Fibroblast of lung (primary cell): Measurements from ENCODE around the gene LNX2. TPM values are rescaled to one million over a fixed set of nuclear protein-coding genes. Genes with fewer than 3 reads are reported as not detected.

Experiments
- DNase-seq, 2 donors: peaks; one replicate each; pipeline versions ENCODE4 v3.0.0 to v3.0.0-alpha.2; 2010; ENCODE audit warnings: low read depth in 2 of 2
- H2AFZ ChIP-seq: 2 replicates; pipeline ENCODE4 v1.5.1; 2012; ENCODE audit warnings: low read length, control low read depth, inconsistent platforms
- H3K27ac ChIP-seq: 2 replicates; pipeline ENCODE4 v1.5.1; 2011; ENCODE audit warnings: low read length, control low read depth; ENCODE audit not compliant: insufficient read depth
- H3K27me3 ChIP-seq: 2 replicates; pipeline ENCODE4 v1.5.1; 2011; ENCODE audit warnings: mild to moderate bottlenecking, low read length; ENCODE audit not compliant: control insufficient read depth, insufficient read depth
- H3K36me3 ChIP-seq: 2 replicates; pipeline ENCODE4 v1.5.1; 2011; ENCODE audit warnings: low read length; ENCODE audit not compliant: control insufficient read depth, insufficient read depth
- H3K4me1 ChIP-seq: 2 replicates; pipeline ENCODE4 v1.5.1; 2011; ENCODE audit warnings: low read length; ENCODE audit not compliant: control insufficient read depth, insufficient read depth; ENCODE audit errors: extremely low read depth
- H3K4me2 ChIP-seq: 2 replicates; pipeline ENCODE4 v1.5.1; 2011; ENCODE audit warnings: low read length, control low read depth; ENCODE audit not compliant: insufficient read depth; ENCODE audit errors: extremely low read depth
- H3K4me3 ChIP-seq, 4 experiments: fragments of 200-600 bp in 1 of 4; sonication (generic) in 1 of 4; replicated peaks in 1 of 4; 2 replicates each; pipeline ENCODE4 v1.5.1; 2011 to 2016; ENCODE audit warnings: low read length in 4 of 4, low read depth in 3 of 4, mild to moderate bottlenecking in 3 of 4, control low read depth in 2 of 4, inconsistent platforms in 1 of 4, mixed read lengths in 1 of 4; ENCODE audit not compliant: insufficient read depth in 1 of 4; ENCODE audit errors: control extremely low read depth in 1 of 4
- H3K79me2 ChIP-seq: 2 replicates; pipeline ENCODE4 v1.5.1; 2012; ENCODE audit warnings: mild to moderate bottlenecking, low read length, inconsistent platforms; ENCODE audit not compliant: control insufficient read depth, insufficient read depth
- H3K9ac ChIP-seq: 2 replicates; pipeline ENCODE4 v1.5.1; 2011; ENCODE audit warnings: mild to moderate bottlenecking, low read length, control low read depth; ENCODE audit not compliant: insufficient read depth
- H3K9me3 ChIP-seq: 2 replicates; pipeline ENCODE4 v1.5.1; 2012; ENCODE audit warnings: low read depth, low read length; ENCODE audit not compliant: control insufficient read depth, insufficient read depth
- H4K20me1 ChIP-seq: 2 replicates; pipeline ENCODE4 v1.5.1; 2011; ENCODE audit warnings: low read length; ENCODE audit not compliant: control insufficient read depth, insufficient read depth; ENCODE audit errors: extremely low read depth
- EZH2 ChIP-seq: IDR thresholded peaks from 2 replicates; pipeline ENCODE4 v1.5.1; 2012; ENCODE audit warnings: low read length, control low read depth, mild to moderate bottlenecking; ENCODE audit errors: missing control alignments
- polyA plus RNA-seq, 2 donors: library from polyadenylated mRNA; depleted of rRNA in 1 of 2; stranded (reverse) in 1 of 2; unstranded in 1 of 2; fragments of >200 nt; gene quantifications; 2 replicates each; pipeline ENCODE4 v1.2.1, GENCODE V29; 2011 to 2012; ENCODE audit warnings: missing spikeins in 1 of 2
- total RNA-seq: library from RNA; depleted of rRNA; stranded (reverse); fragments of >200 nt; gene quantifications from 2 replicates; pipeline ENCODE4 v1.2.1, GENCODE V29; 2014
- TF ChIP-seq, protein P1 (sequence below), 2 donors: IDR thresholded peaks in 1 of 2; conservative IDR thresholded peaks in 1 of 2; 1 replicate in 1 of 2; 2 replicates in 1 of 2; pipeline ENCODE4 v1.5.1; 2011 to 2012; ENCODE audit warnings: low read length in 2 of 2, control low read depth in 1 of 2, inconsistent platforms in 1 of 2, low read depth in 1 of 2, mild to moderate bottlenecking in 1 of 2

LNX2 gene
- total and polyA plus RNA-seq, 2 donors (not counting 1 experiment from before 2014, with no cell fraction given) = 6.0 to 7.6 TPM

DNA sequence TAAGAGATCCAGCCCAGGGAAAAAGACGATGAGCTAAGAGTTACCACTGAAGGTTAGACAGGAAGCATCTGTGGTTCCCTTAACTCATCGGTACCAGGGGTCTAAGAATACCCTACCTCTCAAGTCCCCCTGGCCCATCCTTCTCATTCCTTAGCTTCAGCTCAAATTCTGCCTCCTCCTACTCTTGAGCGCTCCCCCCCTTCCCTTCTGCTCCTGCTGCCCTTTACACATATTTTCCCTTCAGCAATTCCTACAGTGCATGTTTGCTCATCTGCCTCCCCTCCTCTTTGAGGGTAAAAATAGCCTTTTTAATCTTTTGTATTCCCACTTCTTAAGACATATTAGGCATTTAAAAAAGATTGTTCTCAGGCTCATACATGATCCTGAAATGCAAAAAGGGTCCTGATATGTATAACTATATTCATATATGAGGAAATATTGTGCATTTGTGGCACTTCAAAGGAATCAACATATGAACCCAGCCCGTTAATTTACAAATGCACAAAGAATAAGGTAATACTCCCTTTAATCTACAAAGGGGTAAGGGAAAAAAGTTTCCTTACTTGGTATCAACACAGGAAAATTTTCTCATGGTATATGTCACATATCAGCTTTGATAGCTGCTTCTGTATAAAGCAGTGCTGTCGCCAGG is 33.1 kb downstream of the LNX2 start:
- no peak for TF ChIP-seq EZH2
- TF ChIP-seq, protein P1, sequence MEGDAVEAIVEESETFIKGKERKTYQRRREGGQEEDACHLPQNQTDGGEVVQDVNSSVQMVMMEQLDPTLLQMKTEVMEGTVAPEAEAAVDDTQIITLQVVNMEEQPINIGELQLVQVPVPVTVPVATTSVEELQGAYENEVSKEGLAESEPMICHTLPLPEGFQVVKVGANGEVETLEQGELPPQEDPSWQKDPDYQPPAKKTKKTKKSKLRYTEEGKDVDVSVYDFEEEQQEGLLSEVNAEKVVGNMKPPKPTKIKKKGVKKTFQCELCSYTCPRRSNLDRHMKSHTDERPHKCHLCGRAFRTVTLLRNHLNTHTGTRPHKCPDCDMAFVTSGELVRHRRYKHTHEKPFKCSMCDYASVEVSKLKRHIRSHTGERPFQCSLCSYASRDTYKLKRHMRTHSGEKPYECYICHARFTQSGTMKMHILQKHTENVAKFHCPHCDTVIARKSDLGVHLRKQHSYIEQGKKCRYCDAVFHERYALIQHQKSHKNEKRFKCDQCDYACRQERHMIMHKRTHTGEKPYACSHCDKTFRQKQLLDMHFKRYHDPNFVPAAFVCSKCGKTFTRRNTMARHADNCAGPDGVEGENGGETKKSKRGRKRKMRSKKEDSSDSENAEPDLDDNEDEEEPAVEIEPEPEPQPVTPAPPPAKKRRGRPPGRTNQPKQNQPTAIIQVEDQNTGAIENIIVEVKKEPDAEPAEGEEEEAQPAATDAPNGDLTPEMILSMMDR (conservative IDR thresholded peaks at IDR 0.05 in 1 of 2, IDR thresholded peaks at IDR 0.05 in 1 of 2; ENCODE audit: low read depth in 1 of 2, low read length in 2 of 2) = no peak
- DNase-seq = no peak
- Histone ChIP-seq H3K9ac (no peak overlapping the region), H3K27me3 (no peaks in the 10 kb centered on the region), H3K79me2 (no peaks in the 10 kb centered on the region), H2AFZ (no peak overlapping the region), H4K20me1 (no peaks in the 10 kb centered on the region), H3K4me3 (no peak overlapping the region), H3K4me2 (no peak overlapping the region), H3K36me3 (no peaks in the 10 kb centered on the region), H3K9me3 (no peaks in the 10 kb centered on the region), H3K27ac (no peak overlapping the region), H3K4me1 (peaks cover 3% of the 10 kb centered on the region)

- H3K9ac ChIP-seq = no peak overlapping the region
- TF ChIP-seq, protein P1 (conservative IDR thresholded peaks at IDR 0.05 in 1 of 2, IDR thresholded peaks at IDR 0.05 in 1 of 2; ENCODE audit: low read depth in 1 of 2, low read length in 2 of 2) = no peak
- no peak for TF ChIP-seq EZH2
- no peaks in the 10 kb centered on the region for H4K20me1 ChIP-seq
- no peak overlapping the region for H3K4me2 ChIP-seq
- DNase-seq = peak in 1 of 2 donors; percentile 39
- H3K27ac ChIP-seq = no peak overlapping the region
- H3K9me3 ChIP-seq = no peaks in the 10 kb centered on the region
- no peak overlapping the region for H3K4me3 ChIP-seq
- peaks cover 3% of the 10 kb centered on the region for H3K4me1 ChIP-seq
- H3K79me2 ChIP-seq = no peaks in the 10 kb centered on the region
- H2AFZ ChIP-seq = peak overlapping the region; percentile 29
- no peaks in the 10 kb centered on the region for H3K36me3 ChIP-seq
- no peaks in the 10 kb centered on the region for H3K27me3 ChIP-seq
Observed at GRCh38 chr13:27583645-27584044, 36.7 kb downstream of the LNX2 start.

GRCh38 chr13:27578121-27579030 is 42.0 kb downstream of the LNX2 start:
- Histone ChIP-seq H3K4me3 (no peak overlapping the region), H2AFZ (no peak overlapping the region), H3K36me3 (no peaks in the 10 kb centered on the region), H4K20me1 (no peaks in the 10 kb centered on the region), H3K27ac (no peak overlapping the region), H3K4me1 (no peaks in the 10 kb centered on the region), H3K79me2 (no peaks in the 10 kb centered on the region), H3K9me3 (no peaks in the 10 kb centered on the region), H3K9ac (no peak overlapping the region), H3K27me3 (no peaks in the 10 kb centered on the region), H3K4me2 (no peak overlapping the region)
- TF ChIP-seq, protein P1 (conservative IDR thresholded peaks at IDR 0.05 in 1 of 2, IDR thresholded peaks at IDR 0.05 in 1 of 2; ENCODE audit: low read depth in 1 of 2, low read length in 2 of 2) = no peak
- no peak for TF ChIP-seq EZH2
- peak in 1 of 2 donors; percentile 17 for DNase-seq
